Erythroblast (primary cell): ENCODE results near the gene MAP4K5.

Source experiments
- GATA1 ChIP-seq: IDR thresholded peaks from 2 replicates; pipeline ENCODE4 v1.6.1; 2011; ENCODE audit warnings: low read depth, mild to moderate bottlenecking, control low read depth, low read length, moderate library complexity
- POLR2A ChIP-seq: IDR thresholded peaks from 2 replicates; pipeline ENCODE4 v1.6.1; 2011; ENCODE audit warnings: mild to moderate bottlenecking, low read length

DNA sequence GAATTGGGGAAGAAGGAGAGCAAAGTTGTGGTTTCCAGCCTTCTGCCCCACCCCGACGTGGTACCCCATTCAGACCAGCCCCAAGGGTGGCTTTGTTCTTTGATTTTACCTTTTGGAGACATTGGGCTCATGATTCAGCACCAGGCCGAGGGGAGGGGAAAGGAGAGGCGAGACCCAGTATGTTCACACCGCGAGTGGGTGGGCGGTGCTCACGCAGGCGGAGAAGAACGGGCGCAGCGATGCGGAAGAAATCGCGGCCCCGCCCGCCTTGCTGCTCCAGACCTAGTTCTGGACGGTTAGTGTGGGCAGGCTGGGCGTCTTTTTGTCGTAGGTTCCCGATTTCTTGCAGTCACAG lies 28.5 kb upstream of the MAP4K5 start:
- no peak for TF ChIP-seq POLR2A
- TF ChIP-seq GATA1: no peak
